WTC11 (cell line): ENCODE results near the gene ZNF91. TPM values are rescaled to one million over a fixed set of nuclear protein-coding genes. Genes with fewer than 3 reads are reported as not detected.

Experiments used
- ATAC-seq: fragments of 200-7000 bp; cut with Tn5 transposase; 2 replicates; pipeline ENCODE4 v1.10.0; 2021; ENCODE audit warnings: mild to moderate bottlenecking, moderate library complexity
- CTCF ChIA-PET: fragments of 300-600 bp; sonication (Branson Sonifier 250); formaldehyde crosslinking; loops from one replicate; lab custom pipeline; 2021; ENCODE audit warnings: antibody characterized with exemption; lab: Charles Lee
- POLR2A ChIA-PET: fragments of 350-600 bp; sonication (Branson Sonifier 250); formaldehyde crosslinking; loops from one replicate; lab custom pipeline; 2021; ENCODE audit warnings: antibody characterized with exemption; lab: Charles Lee
- DNase-seq: peaks from one replicate; pipeline ENCODE4 v3.0.0; 2021; ENCODE audit warnings: low spot score
- H3K27ac Mint-ChIP-seq: 2 replicates; pipeline ENCODE4 v1.8.0; 2021; ENCODE audit warnings: mixed read lengths
- H3K27me3 Mint-ChIP-seq: 2 replicates; pipeline ENCODE4 v1.8.0; 2021; ENCODE audit warnings: low read depth, mild to moderate bottlenecking, moderate library complexity, mixed read lengths
- H3K36me3 Mint-ChIP-seq: 2 replicates; pipeline ENCODE4 v1.8.0; 2021; ENCODE audit warnings: mixed read lengths
- H3K4me1 Mint-ChIP-seq: 2 replicates; pipeline ENCODE4 v1.8.0; 2022; ENCODE audit warnings: mixed read lengths
- H3K4me3 Mint-ChIP-seq: 2 replicates; pipeline ENCODE4 v1.8.0; 2021; ENCODE audit warnings: mild to moderate bottlenecking, moderate library complexity, mixed read lengths
- H3K9me3 Mint-ChIP-seq: 2 replicates; pipeline ENCODE4 v1.8.0; 2021; ENCODE audit warnings: mixed read lengths
- CBFB ChIP-seq: sonication (generic); formaldehyde crosslinking; IDR thresholded peaks from 2 replicates; pipeline ENCODE4 v1.8.1; 2022; ENCODE audit warnings: mild to moderate bottlenecking, low read depth, missing genetic modification reagents
- HMGA2 ChIP-seq: fragments of 250-450 bp; sonication (Bioruptor Pico); IDR thresholded peaks from 2 replicates; pipeline ENCODE4 v1.4.0; 2021; ENCODE audit warnings: mild to moderate bottlenecking, moderate library complexity
- PRRX2 ChIP-seq: fragments of 250-450 bp; sonication (Bioruptor Pico); IDR thresholded peaks from 2 replicates; pipeline ENCODE4 v1.8.0; 2021; ENCODE audit warnings: mild to moderate bottlenecking
- RELA ChIP-seq: sonication (generic); formaldehyde crosslinking; IDR thresholded peaks from 2 replicates; pipeline ENCODE4 v1.8.1; 2022; ENCODE audit warnings: missing genetic modification reagents, mild to moderate bottlenecking, borderline replicate concordance
- SOX15 ChIP-seq: fragments of 250-450 bp; sonication (Bioruptor Pico); IDR thresholded peaks from 2 replicates; pipeline ENCODE4 v1.9.0; 2021; ENCODE audit warnings: mild to moderate bottlenecking
- TP53 ChIP-seq: sonication (generic); formaldehyde crosslinking; IDR thresholded peaks from 2 replicates; pipeline ENCODE4 v1.8.1; 2023; ENCODE audit warnings: mild to moderate bottlenecking, missing genetic modification reagents
- ZNF232 ChIP-seq: sonication (generic); formaldehyde crosslinking; IDR thresholded peaks from 2 replicates; pipeline ENCODE4 v1.8.0; 2022; ENCODE audit warnings: mild to moderate bottlenecking, missing genetic modification reagents
- ZNF423 ChIP-seq: fragments of 250-450 bp; sonication (Bioruptor Pico); IDR thresholded peaks from 2 replicates; pipeline ENCODE4 v2.1.2; 2022; ENCODE audit warnings: mild to moderate bottlenecking, moderate library complexity
- total RNA-seq: library from RNA; stranded (reverse); gene quantifications from 3 replicates; pipeline ENCODE4 v1.2.3, GENCODE V29; 2021
- TF ChIP-seq, protein P1 (sequence below): sonication (generic); formaldehyde crosslinking; IDR thresholded peaks from 2 replicates; pipeline ENCODE4 v1.8.1; 2023; ENCODE audit warnings: mild to moderate bottlenecking, moderate library complexity, missing genetic modification reagents
- TF ChIP-seq, protein P2 (sequence below): sonication (generic); formaldehyde crosslinking; IDR thresholded peaks from 2 replicates; pipeline ENCODE4 v1.8.0; 2022; ENCODE audit warnings: mild to moderate bottlenecking, missing genetic modification reagents
- TF ChIP-seq, protein P3 (sequence below): fragments of 250-450 bp; sonication (Bioruptor Pico); conservative IDR thresholded peaks from 2 replicates; pipeline ENCODE4 v1.9.0; 2021; ENCODE audit warnings: mild to moderate bottlenecking
- TF ChIP-seq, protein P4 (sequence below): sonication (generic); formaldehyde crosslinking; IDR thresholded peaks from 2 replicates; pipeline ENCODE4 v1.8.0; 2023; ENCODE audit warnings: missing genetic modification reagents
- TF ChIP-seq, protein P5 (sequence below): sonication (generic); formaldehyde crosslinking; conservative IDR thresholded peaks from 2 replicates; pipeline ENCODE4 v1.8.1; 2023; ENCODE audit warnings: mild to moderate bottlenecking, low read depth, missing genetic modification reagents, moderate library complexity
- TF ChIP-seq, protein P6 (sequence below): fragments of 250-450 bp; sonication (Bioruptor Pico); IDR thresholded peaks from 2 replicates; pipeline ENCODE4 v1.9.0; 2021; ENCODE audit warnings: mild to moderate bottlenecking
- TF ChIP-seq, protein P7 (sequence below): sonication (generic); formaldehyde crosslinking; IDR thresholded peaks from 2 replicates; pipeline ENCODE4 v1.8.0; 2022; ENCODE audit warnings: mild to moderate bottlenecking, missing genetic modification reagents
- TF ChIP-seq, protein P8 (sequence below): sonication (generic); formaldehyde crosslinking; IDR thresholded peaks from 2 replicates; pipeline ENCODE4 v1.8.1; 2023; ENCODE audit warnings: mild to moderate bottlenecking, missing genetic modification reagents, moderate library complexity
- TF ChIP-seq, protein P9 (sequence below): sonication (generic); formaldehyde crosslinking; IDR thresholded peaks from 2 replicates; pipeline ENCODE4 v1.8.0; 2023; ENCODE audit warnings: missing genetic modification reagents, mild to moderate bottlenecking, borderline replicate concordance

Gene ZNF91
- total RNA-seq, 1 experiment from 2014 or later = 40.3 TPM

DNA sequence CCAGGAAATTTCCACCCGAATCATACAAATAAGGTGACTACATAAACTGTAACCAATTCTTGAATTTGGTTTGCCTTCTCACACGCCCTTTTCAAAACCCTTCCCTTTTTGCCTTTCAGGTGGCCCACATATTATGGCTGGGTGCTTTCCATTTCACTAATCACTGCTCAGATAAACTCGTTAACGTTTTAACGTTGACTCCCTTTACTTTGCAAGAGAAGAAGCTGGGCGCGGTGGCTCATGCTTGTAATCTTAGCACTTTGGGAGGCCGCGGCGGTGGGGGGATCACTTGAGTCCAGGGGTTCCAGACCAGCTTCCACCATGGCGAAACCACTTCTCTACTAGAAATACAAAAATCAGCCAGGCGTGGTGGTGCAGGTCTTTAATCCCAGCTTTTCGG lies 19.8 kb upstream of the ZNF91 start:
- H3K27me3 Mint-ChIP-seq = peaks cover 3% of the 10 kb centered on the region; the same call in 1 of the 2 replicates
- H3K9me3 Mint-ChIP-seq = peaks cover 9% of the 10 kb centered on the region
- DNase-seq (no peak), ATAC-seq (peak; percentile 3; the same call in 1 of the 2 replicates)
- ChIA-PET CTCF (interaction anchor here (0.5 to 1.5 kb wide), 6 partner anchors 10 to 402 kb away, joined by 3 to 7 read pairs (median 4); partner anchors contain the start of gene ZNF91), POLR2A (interaction anchor here (0.6 to 2.2 kb wide), 13 partner anchors 8 to 672 kb away, joined by 3 to 49 read pairs (median 6); partner anchors contain the start of genes ZNF254, ZNF675, ZNF730 and ZNF91)
- peak overlapping the region; percentile 92 for H3K4me3 Mint-ChIP-seq
- peaks cover 17% of the 10 kb centered on the region for H3K36me3 Mint-ChIP-seq
- H3K27ac Mint-ChIP-seq = peak overlapping the region; percentile 90
- TF ChIP-seq ZNF232 (CRISPR knock-in tag) (no peak), TP53 (no peak), PRRX2 (no peak), HMGA2 (CRISPR knock-in tag) (no peak), SOX15 (CRISPR knock-in tag) (no peak), RELA (CRISPR knock-in tag) (no peak), CBFB (no peak), ZNF423 (CRISPR knock-in tag) (no peak)
- TF ChIP-seq, protein P1, sequence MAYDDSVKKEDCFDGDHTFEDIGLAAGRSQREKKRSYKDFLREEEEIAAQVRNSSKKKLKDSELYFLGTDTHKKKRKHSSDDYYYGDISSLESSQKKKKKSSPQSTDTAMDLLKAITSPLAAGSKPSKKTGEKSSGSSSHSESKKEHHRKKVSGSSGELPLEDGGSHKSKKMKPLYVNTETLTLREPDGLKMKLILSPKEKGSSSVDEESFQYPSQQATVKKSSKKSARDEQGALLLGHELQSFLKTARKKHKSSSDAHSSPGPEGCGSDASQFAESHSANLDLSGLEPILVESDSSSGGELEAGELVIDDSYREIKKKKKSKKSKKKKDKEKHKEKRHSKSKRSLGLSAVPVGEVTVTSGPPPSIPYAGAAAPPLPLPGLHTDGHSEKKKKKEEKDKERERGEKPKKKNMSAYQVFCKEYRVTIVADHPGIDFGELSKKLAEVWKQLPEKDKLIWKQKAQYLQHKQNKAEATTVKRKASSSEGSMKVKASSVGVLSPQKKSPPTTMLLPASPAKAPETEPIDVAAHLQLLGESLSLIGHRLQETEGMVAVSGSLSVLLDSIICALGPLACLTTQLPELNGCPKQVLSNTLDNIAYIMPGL (CRISPR knock-in tag) = no peak
- TF ChIP-seq, protein P2, sequence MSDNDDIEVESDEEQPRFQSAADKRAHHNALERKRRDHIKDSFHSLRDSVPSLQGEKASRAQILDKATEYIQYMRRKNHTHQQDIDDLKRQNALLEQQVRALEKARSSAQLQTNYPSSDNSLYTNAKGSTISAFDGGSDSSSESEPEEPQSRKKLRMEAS (CRISPR knock-in tag) = no peak
- TF ChIP-seq, protein P3, sequence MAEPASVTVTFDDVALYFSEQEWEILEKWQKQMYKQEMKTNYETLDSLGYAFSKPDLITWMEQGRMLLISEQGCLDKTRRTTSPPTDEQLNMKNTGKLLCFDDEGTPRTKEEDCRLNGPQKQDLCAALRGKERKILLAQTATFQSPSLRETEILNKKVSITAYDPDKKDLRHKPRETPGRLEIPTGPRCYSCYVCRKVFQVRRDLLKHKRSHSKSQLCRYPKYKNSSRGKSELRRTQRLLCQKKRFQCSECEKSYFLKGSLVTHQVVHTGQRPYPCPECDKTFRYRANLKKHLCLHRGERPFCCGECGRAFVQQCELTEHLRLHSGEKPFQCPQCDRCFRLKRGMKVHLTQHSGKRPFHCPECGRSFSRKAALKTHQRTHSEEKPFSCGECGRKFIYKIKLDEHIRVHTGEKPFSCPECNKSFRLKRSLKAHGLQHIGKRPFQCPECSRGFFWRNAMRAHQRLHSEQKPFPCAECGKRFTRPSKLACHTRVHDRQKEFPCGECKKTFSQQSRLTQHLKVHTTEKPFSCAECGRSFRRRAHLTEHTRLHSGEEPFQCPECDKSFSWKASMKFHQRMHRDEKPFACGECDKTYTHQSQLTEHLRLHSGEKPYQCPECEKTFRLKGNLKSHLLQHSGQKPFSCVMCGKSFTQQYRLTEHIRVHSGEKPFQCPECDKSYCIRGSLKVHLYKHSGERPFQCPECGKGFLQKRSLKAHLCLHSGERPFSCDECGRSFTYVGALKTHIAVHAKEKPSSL = no peak
- TF ChIP-seq, protein P4, sequence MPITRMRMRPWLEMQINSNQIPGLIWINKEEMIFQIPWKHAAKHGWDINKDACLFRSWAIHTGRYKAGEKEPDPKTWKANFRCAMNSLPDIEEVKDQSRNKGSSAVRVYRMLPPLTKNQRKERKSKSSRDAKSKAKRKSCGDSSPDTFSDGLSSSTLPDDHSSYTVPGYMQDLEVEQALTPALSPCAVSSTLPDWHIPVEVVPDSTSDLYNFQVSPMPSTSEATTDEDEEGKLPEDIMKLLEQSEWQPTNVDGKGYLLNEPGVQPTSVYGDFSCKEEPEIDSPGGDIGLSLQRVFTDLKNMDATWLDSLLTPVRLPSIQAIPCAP (CRISPR knock-in tag) = no peak
- TF ChIP-seq, protein P5, sequence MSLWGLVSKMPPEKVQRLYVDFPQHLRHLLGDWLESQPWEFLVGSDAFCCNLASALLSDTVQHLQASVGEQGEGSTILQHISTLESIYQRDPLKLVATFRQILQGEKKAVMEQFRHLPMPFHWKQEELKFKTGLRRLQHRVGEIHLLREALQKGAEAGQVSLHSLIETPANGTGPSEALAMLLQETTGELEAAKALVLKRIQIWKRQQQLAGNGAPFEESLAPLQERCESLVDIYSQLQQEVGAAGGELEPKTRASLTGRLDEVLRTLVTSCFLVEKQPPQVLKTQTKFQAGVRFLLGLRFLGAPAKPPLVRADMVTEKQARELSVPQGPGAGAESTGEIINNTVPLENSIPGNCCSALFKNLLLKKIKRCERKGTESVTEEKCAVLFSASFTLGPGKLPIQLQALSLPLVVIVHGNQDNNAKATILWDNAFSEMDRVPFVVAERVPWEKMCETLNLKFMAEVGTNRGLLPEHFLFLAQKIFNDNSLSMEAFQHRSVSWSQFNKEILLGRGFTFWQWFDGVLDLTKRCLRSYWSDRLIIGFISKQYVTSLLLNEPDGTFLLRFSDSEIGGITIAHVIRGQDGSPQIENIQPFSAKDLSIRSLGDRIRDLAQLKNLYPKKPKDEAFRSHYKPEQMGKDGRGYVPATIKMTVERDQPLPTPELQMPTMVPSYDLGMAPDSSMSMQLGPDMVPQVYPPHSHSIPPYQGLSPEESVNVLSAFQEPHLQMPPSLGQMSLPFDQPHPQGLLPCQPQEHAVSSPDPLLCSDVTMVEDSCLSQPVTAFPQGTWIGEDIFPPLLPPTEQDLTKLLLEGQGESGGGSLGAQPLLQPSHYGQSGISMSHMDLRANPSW (CRISPR knock-in tag) = no peak
- TF ChIP-seq, protein P6, sequence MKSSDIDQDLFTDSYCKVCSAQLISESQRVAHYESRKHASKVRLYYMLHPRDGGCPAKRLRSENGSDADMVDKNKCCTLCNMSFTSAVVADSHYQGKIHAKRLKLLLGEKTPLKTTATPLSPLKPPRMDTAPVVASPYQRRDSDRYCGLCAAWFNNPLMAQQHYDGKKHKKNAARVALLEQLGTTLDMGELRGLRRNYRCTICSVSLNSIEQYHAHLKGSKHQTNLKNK (CRISPR knock-in tag) = no peak
- TF ChIP-seq, protein P7, sequence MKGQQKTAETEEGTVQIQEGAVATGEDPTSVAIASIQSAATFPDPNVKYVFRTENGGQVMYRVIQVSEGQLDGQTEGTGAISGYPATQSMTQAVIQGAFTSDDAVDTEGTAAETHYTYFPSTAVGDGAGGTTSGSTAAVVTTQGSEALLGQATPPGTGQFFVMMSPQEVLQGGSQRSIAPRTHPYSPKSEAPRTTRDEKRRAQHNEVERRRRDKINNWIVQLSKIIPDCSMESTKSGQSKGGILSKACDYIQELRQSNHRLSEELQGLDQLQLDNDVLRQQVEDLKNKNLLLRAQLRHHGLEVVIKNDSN (CRISPR knock-in tag) = no peak
- peaks cover 22% of the 10 kb centered on the region for H3K4me1 Mint-ChIP-seq

DNA sequence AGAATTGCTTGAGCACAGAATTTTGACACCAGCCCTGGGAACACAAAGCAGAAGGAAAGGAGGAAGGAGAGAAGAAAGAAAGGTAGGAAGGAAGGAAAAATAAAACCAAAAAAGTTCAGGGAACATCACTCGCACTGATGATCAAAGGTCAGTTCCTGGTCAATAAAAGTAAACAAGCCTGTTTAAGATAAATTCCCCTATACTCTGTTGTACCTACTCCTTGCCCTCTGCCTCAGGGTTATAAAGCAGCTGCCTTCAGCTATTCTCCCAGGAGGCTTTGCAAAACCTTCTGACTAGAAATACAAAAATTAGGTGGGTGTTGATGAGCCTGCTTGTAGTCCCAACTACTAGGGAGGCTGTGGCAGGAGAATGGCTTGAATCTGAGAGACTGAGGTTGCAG lies 14.9 kb upstream of the ZNF91 start:
- no peaks in the 10 kb centered on the region for H3K27me3 Mint-ChIP-seq
- no peak overlapping the region for H3K27ac Mint-ChIP-seq
- ChIA-PET POLR2A (interaction anchor here (2.1 kb wide), 1 partner anchor 13 kb away, joined by 4 read pairs; no protein-coding TSS in a partner anchor), CTCF (interaction anchor here (1.0 kb wide), 1 partner anchor 31 kb away, joined by 3 read pairs; no protein-coding TSS in a partner anchor)
- H3K4me3 Mint-ChIP-seq = no peak overlapping the region
- peaks cover 22% of the 10 kb centered on the region for H3K4me1 Mint-ChIP-seq
- H3K9me3 Mint-ChIP-seq = no peaks in the 10 kb centered on the region
- no peak for DNase-seq
- H3K36me3 Mint-ChIP-seq = peaks cover 17% of the 10 kb centered on the region
- TF ChIP-seq, protein P1 (CRISPR knock-in tag) = no peak
- TF ChIP-seq, protein P8, sequence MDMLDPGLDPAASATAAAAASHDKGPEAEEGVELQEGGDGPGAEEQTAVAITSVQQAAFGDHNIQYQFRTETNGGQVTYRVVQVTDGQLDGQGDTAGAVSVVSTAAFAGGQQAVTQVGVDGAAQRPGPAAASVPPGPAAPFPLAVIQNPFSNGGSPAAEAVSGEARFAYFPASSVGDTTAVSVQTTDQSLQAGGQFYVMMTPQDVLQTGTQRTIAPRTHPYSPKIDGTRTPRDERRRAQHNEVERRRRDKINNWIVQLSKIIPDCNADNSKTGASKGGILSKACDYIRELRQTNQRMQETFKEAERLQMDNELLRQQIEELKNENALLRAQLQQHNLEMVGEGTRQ (CRISPR knock-in tag) = no peak
- TF ChIP-seq, protein P9, sequence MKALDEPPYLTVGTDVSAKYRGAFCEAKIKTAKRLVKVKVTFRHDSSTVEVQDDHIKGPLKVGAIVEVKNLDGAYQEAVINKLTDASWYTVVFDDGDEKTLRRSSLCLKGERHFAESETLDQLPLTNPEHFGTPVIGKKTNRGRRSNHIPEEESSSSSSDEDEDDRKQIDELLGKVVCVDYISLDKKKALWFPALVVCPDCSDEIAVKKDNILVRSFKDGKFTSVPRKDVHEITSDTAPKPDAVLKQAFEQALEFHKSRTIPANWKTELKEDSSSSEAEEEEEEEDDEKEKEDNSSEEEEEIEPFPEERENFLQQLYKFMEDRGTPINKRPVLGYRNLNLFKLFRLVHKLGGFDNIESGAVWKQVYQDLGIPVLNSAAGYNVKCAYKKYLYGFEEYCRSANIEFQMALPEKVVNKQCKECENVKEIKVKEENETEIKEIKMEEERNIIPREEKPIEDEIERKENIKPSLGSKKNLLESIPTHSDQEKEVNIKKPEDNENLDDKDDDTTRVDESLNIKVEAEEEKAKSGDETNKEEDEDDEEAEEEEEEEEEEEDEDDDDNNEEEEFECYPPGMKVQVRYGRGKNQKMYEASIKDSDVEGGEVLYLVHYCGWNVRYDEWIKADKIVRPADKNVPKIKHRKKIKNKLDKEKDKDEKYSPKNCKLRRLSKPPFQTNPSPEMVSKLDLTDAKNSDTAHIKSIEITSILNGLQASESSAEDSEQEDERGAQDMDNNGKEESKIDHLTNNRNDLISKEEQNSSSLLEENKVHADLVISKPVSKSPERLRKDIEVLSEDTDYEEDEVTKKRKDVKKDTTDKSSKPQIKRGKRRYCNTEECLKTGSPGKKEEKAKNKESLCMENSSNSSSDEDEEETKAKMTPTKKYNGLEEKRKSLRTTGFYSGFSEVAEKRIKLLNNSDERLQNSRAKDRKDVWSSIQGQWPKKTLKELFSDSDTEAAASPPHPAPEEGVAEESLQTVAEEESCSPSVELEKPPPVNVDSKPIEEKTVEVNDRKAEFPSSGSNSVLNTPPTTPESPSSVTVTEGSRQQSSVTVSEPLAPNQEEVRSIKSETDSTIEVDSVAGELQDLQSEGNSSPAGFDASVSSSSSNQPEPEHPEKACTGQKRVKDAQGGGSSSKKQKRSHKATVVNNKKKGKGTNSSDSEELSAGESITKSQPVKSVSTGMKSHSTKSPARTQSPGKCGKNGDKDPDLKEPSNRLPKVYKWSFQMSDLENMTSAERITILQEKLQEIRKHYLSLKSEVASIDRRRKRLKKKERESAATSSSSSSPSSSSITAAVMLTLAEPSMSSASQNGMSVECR (CRISPR knock-in tag) = no peak
- no peak for ATAC-seq
